Epidermal melanocyte (primary cell): Measurements from ENCODE around the gene TMEM184C.

ENCODE experiments used
- DNase-seq: peaks from one replicate; pipeline ENCODE4 v3.0.0; 2011; ENCODE audit warnings: low spot score; ENCODE audit not compliant: insufficient read length

The TMEM184C gene

GRCh38 chr4:147648656-147649055 lies 31.5 kb downstream of the TMEM184C start:
- DNase-seq = no peak

- no peak for DNase-seq
Observed at GRCh38 chr4:147651563-147651962, 34.4 kb downstream of the TMEM184C start.

GRCh38 chr4:147655639-147656038 lies 38.4 kb downstream of the TMEM184C start:
- no peak for DNase-seq

GRCh38 chr4:147658501-147658900 lies 41.3 kb downstream of the TMEM184C start:
- DNase-seq = no peak

- DNase-seq = no peak
Observed at GRCh38 chr4:147674073-147674472, 56.9 kb downstream of the TMEM184C start.

- no peak for DNase-seq
Observed at GRCh38 chr4:147674496-147674895, 57.3 kb downstream of the TMEM184C start.

- DNase-seq = no peak
Observed at GRCh38 chr4:147678106-147678505, 60.9 kb downstream of the TMEM184C start.

GRCh38 chr4:147678796-147679549 lies 61.8 kb downstream of the TMEM184C start:
- no peak for DNase-seq

- no peak for DNase-seq
Observed at GRCh38 chr4:147682755-147683154, 65.6 kb downstream of the TMEM184C start.

- no peak for DNase-seq
Observed at GRCh38 chr4:147683188-147683591, 66.0 kb downstream of the TMEM184C start.

- peak; percentile 81 for DNase-seq
Observed at GRCh38 chr4:147683717-147684700, 66.8 kb downstream of the TMEM184C start, which contains the start of gene PRMT9. Gene PRMT9 (minus strand): TSS chr4:147684163. CDS start chr4:147683987, 176 bp downstream.

- DNase-seq = no peak
Observed at GRCh38 chr4:147689067-147689466, 71.9 kb downstream of the TMEM184C start.

GRCh38 chr4:147691820-147692219 lies 74.6 kb downstream of the TMEM184C start:
- DNase-seq = no peak

- no peak for DNase-seq
Observed at GRCh38 chr4:147693218-147693617, 76.0 kb downstream of the TMEM184C start.

GRCh38 chr4:147696866-147697265 lies 79.7 kb downstream of the TMEM184C start:
- no peak for DNase-seq

GRCh38 chr4:147704846-147705245 lies 87.6 kb downstream of the TMEM184C start:
- no peak for DNase-seq

GRCh38 chr4:147707892-147708672 lies 90.9 kb downstream of the TMEM184C start:
- DNase-seq = no peak

GRCh38 chr4:147709999-147710398 lies 92.8 kb downstream of the TMEM184C start:
- DNase-seq = no peak

GRCh38 chr4:147714575-147715401 lies 97.6 kb downstream of the TMEM184C start:
- DNase-seq = no peak

- DNase-seq = no peak
Observed at GRCh38 chr4:147717878-147718277, 100.7 kb downstream of the TMEM184C start.
